Endothelial cell of umbilical vein (primary cell): ENCODE measurements around the gene CFAP61. TPM values are rescaled to one million over a fixed set of nuclear protein-coding genes. Genes with fewer than 3 reads are reported as not detected.

Experiments used
- BruUV-seq: library from RNA; stranded (reverse); fragments of 400-500 nt; replicated peaks from 2 replicates; lab custom pipeline; 2021; lab: Mats Ljungman, UMichigan
- CTCF ChIA-PET: fragments of 300-600, 350-600 bp; sonication (Branson Sonifier 250); formaldehyde crosslinking; loops from one replicate; lab custom pipeline; 2021; ENCODE audit warnings: antibody characterized with exemption, inconsistent platforms; lab: Charles Lee
- POLR2A ChIA-PET: fragments of 300-600, 350-600 bp; sonication (Branson Sonifier 250); formaldehyde crosslinking; loops from one replicate; lab custom pipeline; 2021; ENCODE audit warnings: antibody characterized with exemption, inconsistent platforms; lab: Charles Lee
- DNase-seq: peaks from one replicate; pipeline ENCODE4 v3.0.0-alpha.2; 2011; ENCODE audit warnings: low read depth, low spot score
- FAIRE-seq: peaks from 2 replicates; lab custom pipeline; 2011; peaks lifted over from hg19 to GRCh38; lab: Jason Lieb, UNC
- H2AFZ ChIP-seq: 2 replicates; pipeline ENCODE4 v1.6.0; 2012; ENCODE audit warnings: low read depth, low read length, control low read depth, inconsistent platforms
- H3K27ac ChIP-seq: 2 replicates; pipeline ENCODE4 v1.5.1; 2011; ENCODE audit warnings: low read depth, mild to moderate bottlenecking, control low read depth, low read length, moderate library complexity; ENCODE audit not compliant: insufficient read depth
- H3K27me3 ChIP-seq, 2 experiments: 2 replicates each; pipeline versions ENCODE4 v1.6.0 to v1.6.1; 2011; ENCODE audit warnings: low read length in 2 of 2, mixed read lengths in 1 of 2; ENCODE audit not compliant: control insufficient read depth in 2 of 2, insufficient read depth in 2 of 2
- H3K36me3 ChIP-seq, 2 experiments: 2 replicates in 1 of 2; 3 replicates in 1 of 2; pipeline ENCODE4 v1.5.1; 2011; ENCODE audit warnings: low read length in 2 of 2, mild to moderate bottlenecking in 1 of 2, moderate library complexity in 1 of 2; ENCODE audit not compliant: control insufficient read depth in 2 of 2, insufficient read depth in 2 of 2; ENCODE audit errors: extremely low read depth in 1 of 2
- H3K4me1 ChIP-seq: 3 replicates; pipeline ENCODE4 v1.5.1; 2011; ENCODE audit warnings: mild to moderate bottlenecking, low read length; ENCODE audit not compliant: control insufficient read depth, insufficient read depth; ENCODE audit errors: extremely low read depth
- H3K4me2 ChIP-seq: 2 replicates; pipeline ENCODE4 v1.6.1; 2011; ENCODE audit warnings: low read length, control low read depth, mixed read lengths; ENCODE audit not compliant: insufficient read depth
- H3K4me3 ChIP-seq, 3 experiments: fragments of 200-600 bp in 1 of 3; sonication (generic), shearing (Covaris generic) in 1 of 3; replicated peaks in 1 of 3; 2 replicates each; pipeline ENCODE4 v1.5.1; 2011 to 2016; ENCODE audit warnings: control low read depth in 3 of 3, low read length in 3 of 3, mild to moderate bottlenecking in 2 of 3, inconsistent platforms in 1 of 3, low read depth in 1 of 3, moderate library complexity in 1 of 3; ENCODE audit not compliant: insufficient read depth in 1 of 3
- H3K79me2 ChIP-seq: 2 replicates; pipeline ENCODE4 v1.6.0; 2012; ENCODE audit warnings: low read length, inconsistent platforms; ENCODE audit not compliant: control insufficient read depth, insufficient read depth
- H3K9ac ChIP-seq: replicated peaks from 2 replicates; pipeline ENCODE3; 2011; ENCODE audit warnings: low read length, control low read depth; ENCODE audit not compliant: insufficient read depth; ENCODE audit errors: extremely low read depth
- H3K9me1 ChIP-seq: replicated peaks from 3 replicates; pipeline ENCODE4 v1.6.0; 2011; ENCODE audit warnings: mild to moderate bottlenecking, low read length; ENCODE audit not compliant: control insufficient read depth, insufficient read depth; ENCODE audit errors: extremely low read depth
- H3K9me3 ChIP-seq: replicated peaks from 2 replicates; pipeline ENCODE4 v1.5.1; 2012; ENCODE audit warnings: low read length, inconsistent platforms; ENCODE audit not compliant: control insufficient read depth, insufficient read depth
- H4K20me1 ChIP-seq: replicated peaks from 2 replicates; pipeline ENCODE3; 2011; ENCODE audit warnings: mild to moderate bottlenecking, low read length; ENCODE audit not compliant: control insufficient read depth, insufficient read depth; ENCODE audit errors: extremely low read depth
- FOS ChIP-seq: IDR thresholded peaks from 2 replicates; pipeline ENCODE4 v1.6.1; 2011; ENCODE audit warnings: mild to moderate bottlenecking, low read length, moderate library complexity, borderline replicate concordance; ENCODE audit not compliant: insufficient read depth
- JUN ChIP-seq: IDR thresholded peaks from 2 replicates; pipeline ENCODE4 v1.6.1; 2011; ENCODE audit warnings: borderline replicate concordance, low read depth; ENCODE audit not compliant: insufficient read length, insufficient read depth
- MYC ChIP-seq: IDR thresholded peaks from one replicate; pipeline ENCODE4 v1.6.1; 2011; ENCODE audit warnings: mild to moderate bottlenecking, low read depth, low read length
- POLR2A ChIP-seq: IDR thresholded peaks from 2 replicates; pipeline ENCODE4 v1.6.1; 2012; ENCODE audit warnings: low read depth, mild to moderate bottlenecking, control low read depth, low read length
- POLR2AphosphoS5 ChIP-seq: IDR thresholded peaks from 2 replicates; pipeline ENCODE4 v1.6.1; 2012; ENCODE audit warnings: low read depth, mild to moderate bottlenecking, control low read depth, low read length, moderate library complexity; ENCODE audit not compliant: insufficient read depth
- dilution Hi-C: fragments of 300-500 bp; cut with MboI; formaldehyde crosslinking; loops from one replicate; pipeline ENCODE4 v1.15.0; 2019; ENCODE audit warnings: low sequenced_read_pairs; ENCODE audit not compliant: extremely low pct_ligation_motif_present
- intact Hi-C: fragments of 100-400 bp; cut with micrococcal nuclease; formaldehyde crosslinking; loops from one replicate; pipeline ENCODE4 v1.10.0; 2022
- polyA plus RNA-seq, 4 experiments: library from polyadenylated mRNA; depleted of rRNA in 3 of 4; stranded (reverse) in 3 of 4; unstranded in 1 of 4; fragments of >200 nt; gene quantifications; 2 replicates each; pipeline versions ENCODE4 v1.2.1 to v1.2.3, GENCODE V29; 2011 to 2012; ENCODE audit warnings: missing spikeins in 1 of 4
- total RNA-seq: library from RNA; stranded (reverse); gene quantifications from 2 replicates; pipeline ENCODE4 v1.2.3, GENCODE V29; 2021
- TF ChIP-seq, protein P1 (sequence below), 2 donors: IDR thresholded peaks; 1 replicate in 1 of 2; 2 replicates in 1 of 2; pipeline ENCODE4 v1.5.1; 2011; ENCODE audit warnings: low read length in 2 of 2, mild to moderate bottlenecking in 2 of 2, moderate library complexity in 2 of 2, control low read depth in 1 of 2, inconsistent platforms in 1 of 2, low read depth in 1 of 2; ENCODE audit not compliant: insufficient read depth in 1 of 2; ENCODE audit errors: extremely low read depth in 1 of 2
- TF ChIP-seq, protein P2 (sequence below): IDR thresholded peaks from 2 replicates; pipeline ENCODE4 v1.6.1; 2011; ENCODE audit not compliant: insufficient read depth, insufficient read length

Gene CFAP61
- total and polyA plus RNA-seq, 2 donors (not counting 3 experiments of a cell fraction or from before 2014, with no cell fraction given), result not detected

DNA sequence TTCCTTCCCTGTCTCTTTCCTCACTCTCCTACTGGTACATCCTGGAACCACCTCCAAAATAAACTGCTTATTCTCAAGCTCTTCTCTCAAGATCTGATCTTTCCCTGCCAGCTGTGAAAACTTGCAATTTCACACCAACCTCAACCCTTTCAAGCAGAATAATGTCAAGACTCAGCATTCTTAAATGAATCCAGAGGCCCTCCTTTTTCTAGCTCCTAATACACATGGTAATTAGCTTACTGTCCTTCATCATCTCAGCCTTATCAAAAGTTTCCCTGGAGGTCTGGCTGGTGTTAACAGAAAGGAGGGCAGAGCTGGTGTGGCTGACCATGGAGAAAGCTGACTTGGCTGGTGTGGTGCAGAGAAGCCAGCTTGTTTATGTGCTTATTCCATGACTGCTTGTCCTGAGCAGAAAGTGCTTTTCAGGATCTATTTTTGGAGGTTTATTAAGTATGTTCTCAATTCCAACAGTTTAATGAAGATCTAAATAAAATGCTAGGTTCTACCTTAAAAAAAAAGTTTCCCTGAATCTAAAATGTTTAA, 50.5 kb downstream of the CFAP61 start:
- Histone ChIP-seq H3K27ac (no peak overlapping the region), H3K79me2 (no peaks in the 10 kb centered on the region), H3K4me1 (no peaks in the 10 kb centered on the region), H3K36me3 (no peaks in the 10 kb centered on the region), H3K27me3 (peaks cover 0 to 7% of the 10 kb centered on the region in 2 experiments), H3K9me1 (no peaks in the 10 kb centered on the region), H4K20me1 (no peaks in the 10 kb centered on the region), H3K9ac (no peak overlapping the region), H3K4me3 (no peak overlapping the region), H3K4me2 (no peak overlapping the region), H3K9me3 (no peaks in the 10 kb centered on the region), H2AFZ (no peak overlapping the region)
- DNase-seq (no peak), FAIRE-seq (no peak)
- TF ChIP-seq, protein P1, sequence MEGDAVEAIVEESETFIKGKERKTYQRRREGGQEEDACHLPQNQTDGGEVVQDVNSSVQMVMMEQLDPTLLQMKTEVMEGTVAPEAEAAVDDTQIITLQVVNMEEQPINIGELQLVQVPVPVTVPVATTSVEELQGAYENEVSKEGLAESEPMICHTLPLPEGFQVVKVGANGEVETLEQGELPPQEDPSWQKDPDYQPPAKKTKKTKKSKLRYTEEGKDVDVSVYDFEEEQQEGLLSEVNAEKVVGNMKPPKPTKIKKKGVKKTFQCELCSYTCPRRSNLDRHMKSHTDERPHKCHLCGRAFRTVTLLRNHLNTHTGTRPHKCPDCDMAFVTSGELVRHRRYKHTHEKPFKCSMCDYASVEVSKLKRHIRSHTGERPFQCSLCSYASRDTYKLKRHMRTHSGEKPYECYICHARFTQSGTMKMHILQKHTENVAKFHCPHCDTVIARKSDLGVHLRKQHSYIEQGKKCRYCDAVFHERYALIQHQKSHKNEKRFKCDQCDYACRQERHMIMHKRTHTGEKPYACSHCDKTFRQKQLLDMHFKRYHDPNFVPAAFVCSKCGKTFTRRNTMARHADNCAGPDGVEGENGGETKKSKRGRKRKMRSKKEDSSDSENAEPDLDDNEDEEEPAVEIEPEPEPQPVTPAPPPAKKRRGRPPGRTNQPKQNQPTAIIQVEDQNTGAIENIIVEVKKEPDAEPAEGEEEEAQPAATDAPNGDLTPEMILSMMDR (IDR thresholded peaks at IDR 0.05; ENCODE audit: extremely low read depth in 1 of 2, insufficient read depth in 1 of 2, low read depth in 1 of 2, low read length in 2 of 2), result no peak
- TF ChIP-seq, protein P2, sequence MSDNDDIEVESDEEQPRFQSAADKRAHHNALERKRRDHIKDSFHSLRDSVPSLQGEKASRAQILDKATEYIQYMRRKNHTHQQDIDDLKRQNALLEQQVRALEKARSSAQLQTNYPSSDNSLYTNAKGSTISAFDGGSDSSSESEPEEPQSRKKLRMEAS, result no peak
- TF ChIP-seq FOS (no peak), POLR2A (no peak), MYC (no peak), JUN (no peak), POLR2AphosphoS5 (no peak)
- intact Hi-C loops (no loop called here), dilution Hi-C loops (no loop called here)
- no TSS peak for BruUV-seq
- ChIA-PET CTCF (interaction anchor here (0.8 kb wide), 1 partner anchor 9 kb away, joined by 3 read pairs; no protein-coding TSS in a partner anchor), POLR2A (no interaction called here)
